ENCODE measurements around the gene HIP1. TPM values are rescaled to one million over a fixed set of nuclear protein-coding genes. Genes with fewer than 3 reads are reported as not detected.
"Not testable (repeated sequence)": the region's sequence is repeated elsewhere in the genome, so short reads cannot be mapped to it uniquely, and the experiment has no call there.

HIP1 gene
- total RNA-seq, 4 donors from 2014 or later = 2.3 to 38.8 (median 6.9) TPM

GRCh38 chr7:75690121-75690523, 48.6 kb downstream of the HIP1 start:
- Histone ChIP-seq H3K9me3 (no peaks in the 10 kb centered on the region), H3K4me3 (no peak overlapping the region), H3K36me3 (no peaks in the 10 kb centered on the region), H3K4me1 (peaks cover 0 to 8% (median under 1%) of the 10 kb centered on the region in 4 donors), H3K27ac (no peak overlapping the region), H3K27me3 (no peaks in the 10 kb centered on the region)
- TF ChIP-seq POLR2A (IDR thresholded peaks at IDR 0.05) (no peak), CTCF (IDR thresholded peaks at IDR 0.05) (no peak)
- no peak for DNase-seq

DNA sequence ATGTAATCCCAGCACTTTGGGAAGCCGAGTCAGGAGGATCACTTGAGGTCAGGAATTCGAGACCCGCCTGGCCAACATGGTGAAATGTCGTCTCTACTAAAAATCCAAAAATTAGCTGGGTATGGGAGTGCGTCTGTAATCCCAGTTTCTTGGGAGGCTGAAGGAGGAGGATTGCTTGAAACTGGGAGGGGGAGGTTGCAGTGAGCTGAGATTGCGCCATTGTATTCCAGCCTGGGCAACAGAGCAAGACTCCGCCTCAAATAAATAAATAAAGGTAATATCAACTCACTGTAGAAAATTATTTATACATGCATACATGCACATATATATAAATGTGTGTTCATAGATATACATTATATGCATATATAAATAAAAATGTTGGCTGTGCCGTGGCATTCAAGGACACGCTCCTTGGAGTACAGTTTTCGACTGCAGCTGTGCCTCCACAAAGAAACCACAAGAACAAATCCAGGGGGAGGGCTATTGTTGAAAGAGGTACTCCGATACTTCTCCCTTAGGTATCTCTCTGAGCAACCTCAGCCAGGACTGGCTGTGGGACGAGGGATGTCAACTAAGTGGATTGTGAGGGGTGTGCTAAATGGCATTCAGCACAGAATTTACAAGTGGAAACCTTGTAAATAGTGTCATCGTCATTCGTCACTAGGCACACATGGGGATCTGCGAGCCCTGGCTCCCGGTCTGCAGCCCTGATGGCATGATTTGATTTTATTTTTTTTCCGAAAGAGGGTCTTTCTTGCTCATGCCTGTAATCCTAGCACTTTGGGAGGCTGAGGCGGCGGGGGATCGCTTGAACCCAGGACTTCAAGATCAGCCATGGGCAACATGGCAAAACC, 49.3 kb downstream of the HIP1 start:
- Histone ChIP-seq H3K36me3 (no peaks in the 10 kb centered on the region), H3K27ac (no peak overlapping the region), H3K9me3 (no peaks in the 10 kb centered on the region), H3K4me1 (peaks cover 0 to 8% (median under 1%) of the 10 kb centered on the region in 4 donors), H3K4me3 (no peak overlapping the region), H3K27me3 (no peaks in the 10 kb centered on the region)
- TF ChIP-seq POLR2A (IDR thresholded peaks at IDR 0.05) (no peak), CTCF (IDR thresholded peaks at IDR 0.05) (no peak)
- DNase-seq = no peak

DNA sequence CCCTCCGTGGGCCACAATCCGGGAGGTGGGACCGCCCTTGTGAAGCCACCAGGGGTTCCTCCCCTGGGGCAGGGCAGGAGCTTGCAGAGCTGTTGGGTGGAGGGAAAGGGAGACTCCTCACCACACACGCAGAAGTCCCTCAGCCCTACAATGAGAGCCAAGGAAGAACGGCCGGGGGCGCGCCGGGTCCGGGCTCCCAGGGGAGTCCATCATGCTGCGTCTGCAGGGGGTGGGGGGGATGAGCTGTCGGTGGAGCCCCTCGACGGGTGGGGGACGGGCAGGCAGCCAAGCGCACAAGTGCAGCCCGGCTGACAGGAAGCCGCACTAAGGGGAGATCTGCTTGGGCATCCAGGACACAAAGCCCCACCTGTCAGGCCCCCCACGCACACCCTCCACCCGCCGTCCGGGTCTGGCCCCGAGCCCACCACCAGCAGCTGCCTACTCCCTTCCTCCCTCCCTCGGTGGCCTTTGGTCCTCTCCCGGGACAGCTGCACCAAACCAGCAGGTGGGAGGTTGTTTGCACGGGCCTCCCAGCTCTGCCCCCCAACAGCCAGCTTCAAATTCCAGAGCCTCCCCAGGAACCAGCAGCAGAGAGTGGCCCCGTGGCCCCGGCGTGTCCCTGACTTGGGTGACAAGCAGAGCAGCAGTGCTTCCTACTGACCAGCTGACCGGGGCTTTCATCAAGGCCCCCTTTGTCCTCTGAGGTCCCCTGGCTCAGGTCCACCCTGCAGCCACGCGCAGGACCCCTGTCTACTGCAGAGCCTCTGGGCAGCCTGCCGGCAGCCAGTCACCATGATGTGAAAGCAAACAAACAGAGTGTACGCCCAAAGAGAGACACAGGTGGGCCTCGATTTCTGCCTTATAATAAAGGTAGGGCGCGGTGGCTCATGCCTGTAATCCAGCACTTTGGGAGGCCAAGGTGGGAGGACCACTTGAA, 50.3 kb downstream of the HIP1 start:
- TF ChIP-seq CTCF (IDR thresholded peaks at IDR 0.05) (no peak), POLR2A (IDR thresholded peaks at IDR 0.05) (no peak)
- peak in 2 of 3 donors; percentile 23 to 48 for DNase-seq
- Histone ChIP-seq H3K36me3 (no peaks in the 10 kb centered on the region), H3K27ac (no peak overlapping the region), H3K4me3 (no peak overlapping the region), H3K27me3 (no peaks in the 10 kb centered on the region), H3K9me3 (no peaks in the 10 kb centered on the region), H3K4me1 (peaks cover 0 to 8% (median under 1%) of the 10 kb centered on the region in 4 donors)

GRCh38 chr7:75687246-75688088, 51.3 kb downstream of the HIP1 start:
- DNase-seq = no peak
- TF ChIP-seq POLR2A (IDR thresholded peaks at IDR 0.05) = no peak
- TF ChIP-seq CTCF (IDR thresholded peaks at IDR 0.05) = no peak
- peaks cover 0 to 8% (median under 1%) of the 10 kb centered on the region in 4 donors for H3K4me1 ChIP-seq
- no peaks in the 10 kb centered on the region for H3K27me3 ChIP-seq
- no peak overlapping the region for H3K27ac ChIP-seq
- no peaks in the 10 kb centered on the region for H3K9me3 ChIP-seq
- no peaks in the 10 kb centered on the region for H3K36me3 ChIP-seq
- no peak overlapping the region for H3K4me3 ChIP-seq

GRCh38 chr7:75686551-75686950, 52.2 kb downstream of the HIP1 start:
- Histone ChIP-seq H3K36me3 (no peaks in the 10 kb centered on the region), H3K9me3 (no peaks in the 10 kb centered on the region), H3K4me1 (peaks cover 0 to 8% (median under 1%) of the 10 kb centered on the region in 4 donors), H3K4me3 (no peak overlapping the region), H3K27ac (no peak overlapping the region), H3K27me3 (no peaks in the 10 kb centered on the region)
- no peak for DNase-seq
- TF ChIP-seq CTCF (IDR thresholded peaks at IDR 0.05) = no peak
- TF ChIP-seq POLR2A (IDR thresholded peaks at IDR 0.05) = no peak

- DNase-seq, H3K36me3 ChIP-seq, H3K27me3 ChIP-seq, H3K4me3 ChIP-seq, H3K4me1 ChIP-seq, H3K27ac ChIP-seq, H3K9me3 ChIP-seq: not testable (repeated sequence)
These were observed 56.7 kb downstream of the HIP1 start for GRCh38 chr7:75682052-75682451.

All from Peyer's patch (tissue), 4 donors.